A673 (cell line): ENCODE results near the gene CYP11A1.

ENCODE experiments used
- CTCF ChIP-seq: fragments of 300-800, 200-600 bp; sonication (generic); conservative IDR thresholded peaks from 2 replicates; pipeline ENCODE4 v1.5.1; 2017; ENCODE audit warnings: low read depth, mild to moderate bottlenecking, antibody characterized with exemption, low read length, moderate library complexity, mixed read lengths
- EZH2 ChIP-seq: fragments of 200-600 bp; sonication (generic); IDR thresholded peaks from 2 replicates; pipeline ENCODE4 v1.6.1; 2017; ENCODE audit warnings: borderline replicate concordance, low read depth, mild to moderate bottlenecking, mixed read lengths, antibody characterized with exemption, low read length; ENCODE audit not compliant: poor library complexity, severe bottlenecking

GRCh38 chr15:74380361-74381189 is 13.1 kb upstream of the CYP11A1 start:
- TF ChIP-seq CTCF (no peak), EZH2 (no peak)
